ENCODE data around the gene GIGYF1. TPM values are rescaled to one million over a fixed set of nuclear protein-coding genes. Genes with fewer than 3 reads are reported as not detected.
A peak's percentile ranks its signal among the peaks of the same experiment; 100 is the strongest.
"Not testable (repeated sequence)": the region's sequence is repeated elsewhere in the genome, so short reads cannot be mapped to it uniquely, and the experiment has no call there.

The GIGYF1 gene
- total RNA-seq, 1 experiment from 2014 or later: 9.6 TPM

DNA sequence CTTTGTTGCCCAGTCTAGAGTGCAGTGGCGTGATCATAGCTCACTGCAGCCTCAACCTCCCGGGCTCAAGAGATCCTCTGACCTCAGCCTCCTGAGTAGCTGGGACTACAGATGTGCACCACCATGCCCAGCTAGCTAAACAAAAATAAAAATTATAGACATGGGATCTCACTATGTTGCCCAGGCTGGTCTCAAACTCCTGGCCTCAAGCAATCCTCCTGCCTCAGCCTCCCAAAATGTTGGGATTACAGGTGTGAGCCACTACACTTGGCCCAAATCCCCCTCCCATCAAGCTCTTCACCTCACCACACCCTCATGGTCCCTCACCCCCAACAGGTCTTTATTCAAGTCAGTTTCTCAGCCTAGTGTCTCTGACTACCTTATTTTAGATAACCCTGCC, 23.0 kb upstream of the GIGYF1 start:
- DNase-seq (ENCODE audit: low read depth); in situ Hi-C loops (cut with HindIII; ENCODE audit: low pct_unique_long_range_greater_than_20kb, low sequenced_read_pairs): not testable (repeated sequence)

DNA sequence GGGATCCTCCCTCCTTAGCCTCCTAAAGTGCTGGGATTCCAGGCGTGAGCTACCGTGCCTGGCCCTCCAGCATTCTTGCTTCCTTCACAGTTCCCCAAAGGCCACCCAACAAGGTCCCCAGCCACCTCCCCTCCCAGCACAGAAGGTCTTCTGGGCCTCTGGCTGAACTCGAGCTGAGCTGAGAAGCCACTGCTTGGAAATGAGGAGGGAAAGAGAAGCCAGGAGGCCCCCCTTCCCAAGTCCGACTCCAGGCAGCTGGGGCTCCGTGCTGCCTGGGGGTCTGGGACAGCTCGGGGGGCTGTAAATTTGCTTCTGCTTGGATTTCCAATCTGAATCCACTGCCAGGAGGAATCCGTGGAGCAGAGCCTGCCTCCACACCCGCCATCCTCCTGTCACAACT, 20.7 kb upstream of the GIGYF1 start:
- DNase-seq (ENCODE audit: low read depth): no peak
- in situ Hi-C loops (cut with HindIII; ENCODE audit: low pct_unique_long_range_greater_than_20kb, low sequenced_read_pairs): no loop called here

- DNase-seq (ENCODE audit: low read depth): no peak
- in situ Hi-C loops (cut with HindIII; ENCODE audit: low pct_unique_long_range_greater_than_20kb, low sequenced_read_pairs): no loop called here
These were observed 17.3 kb upstream of the GIGYF1 start for GRCh38 chr7:100711369-100711768.

DNA sequence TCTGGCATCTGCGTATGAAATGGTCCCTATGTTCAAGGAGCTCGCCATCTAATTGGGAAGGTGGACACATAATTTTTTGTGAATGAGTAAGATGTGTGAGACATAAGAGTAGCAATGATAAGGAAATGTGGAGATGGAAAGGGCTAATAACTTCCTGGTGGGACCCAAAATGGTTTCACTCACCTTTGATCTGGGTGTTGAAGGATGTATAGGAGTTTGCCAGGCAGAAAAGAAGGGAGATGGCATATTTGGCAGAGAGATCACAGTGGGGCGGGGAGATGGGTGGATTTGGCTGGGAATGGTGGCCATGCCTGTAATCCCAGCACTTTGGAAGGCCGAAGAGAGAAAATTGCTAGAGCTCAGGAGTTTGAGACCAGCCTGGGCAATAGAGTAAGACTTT, 16.4 kb upstream of the GIGYF1 start:
- in situ Hi-C loops (cut with HindIII; ENCODE audit: low pct_unique_long_range_greater_than_20kb, low sequenced_read_pairs): no loop called here
- no peak for DNase-seq (ENCODE audit: low read depth)

DNA sequence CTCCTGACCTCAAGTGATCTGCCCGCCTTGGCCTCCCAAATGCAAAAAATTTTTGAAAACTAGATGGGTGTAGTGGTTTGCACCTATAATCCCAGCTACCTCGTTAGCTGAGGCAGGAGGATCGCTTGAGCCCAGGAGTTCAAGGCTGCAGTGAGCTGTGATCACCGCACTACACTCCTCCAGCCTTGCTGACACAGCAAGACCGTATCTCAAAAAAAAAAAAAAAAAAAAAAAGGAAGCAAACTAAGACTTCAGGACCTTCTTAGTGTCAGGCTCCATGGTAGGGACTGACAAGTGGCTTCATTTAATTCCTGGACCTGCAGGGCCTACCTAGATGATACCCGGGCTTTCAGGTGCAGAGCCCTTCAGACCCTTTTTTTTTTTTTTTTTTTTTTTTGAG, 14.3 kb upstream of the GIGYF1 start:
- DNase-seq (ENCODE audit: low read depth): no peak
- in situ Hi-C loops (cut with HindIII; ENCODE audit: low pct_unique_long_range_greater_than_20kb, low sequenced_read_pairs): no loop called here

DNA sequence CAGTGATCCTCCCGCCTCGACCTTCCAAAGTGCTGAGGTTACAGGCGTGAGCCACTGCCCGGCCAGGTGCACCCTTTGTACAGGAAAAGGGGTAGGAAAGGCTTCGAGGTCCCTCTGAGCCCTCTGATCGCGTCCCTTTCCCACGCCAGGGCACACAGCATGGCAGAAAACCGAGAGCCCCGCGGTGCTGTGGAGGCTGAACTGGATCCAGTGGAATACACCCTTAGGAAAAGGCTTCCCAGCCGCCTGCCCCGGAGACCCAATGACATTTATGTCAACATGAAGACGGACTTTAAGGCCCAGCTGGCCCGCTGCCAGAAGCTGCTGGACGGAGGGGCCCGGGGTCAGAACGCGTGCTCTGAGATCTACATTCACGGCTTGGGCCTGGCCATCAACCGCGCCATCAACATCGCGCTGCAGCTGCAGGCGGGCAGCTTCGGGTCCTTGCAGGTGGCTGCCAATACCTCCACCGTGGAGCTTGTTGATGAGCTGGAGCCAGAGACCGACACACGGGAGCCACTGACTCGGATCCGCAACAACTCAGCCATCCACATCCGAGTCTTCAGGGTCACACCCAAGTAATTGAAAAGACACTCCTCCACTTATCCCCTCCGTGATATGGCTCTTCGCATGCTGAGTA, 12.7 kb upstream of the GIGYF1 start:
- no peak for DNase-seq (ENCODE audit: low read depth)
- in situ Hi-C loops (cut with HindIII; ENCODE audit: low pct_unique_long_range_greater_than_20kb, low sequenced_read_pairs): no loop called here

DNA sequence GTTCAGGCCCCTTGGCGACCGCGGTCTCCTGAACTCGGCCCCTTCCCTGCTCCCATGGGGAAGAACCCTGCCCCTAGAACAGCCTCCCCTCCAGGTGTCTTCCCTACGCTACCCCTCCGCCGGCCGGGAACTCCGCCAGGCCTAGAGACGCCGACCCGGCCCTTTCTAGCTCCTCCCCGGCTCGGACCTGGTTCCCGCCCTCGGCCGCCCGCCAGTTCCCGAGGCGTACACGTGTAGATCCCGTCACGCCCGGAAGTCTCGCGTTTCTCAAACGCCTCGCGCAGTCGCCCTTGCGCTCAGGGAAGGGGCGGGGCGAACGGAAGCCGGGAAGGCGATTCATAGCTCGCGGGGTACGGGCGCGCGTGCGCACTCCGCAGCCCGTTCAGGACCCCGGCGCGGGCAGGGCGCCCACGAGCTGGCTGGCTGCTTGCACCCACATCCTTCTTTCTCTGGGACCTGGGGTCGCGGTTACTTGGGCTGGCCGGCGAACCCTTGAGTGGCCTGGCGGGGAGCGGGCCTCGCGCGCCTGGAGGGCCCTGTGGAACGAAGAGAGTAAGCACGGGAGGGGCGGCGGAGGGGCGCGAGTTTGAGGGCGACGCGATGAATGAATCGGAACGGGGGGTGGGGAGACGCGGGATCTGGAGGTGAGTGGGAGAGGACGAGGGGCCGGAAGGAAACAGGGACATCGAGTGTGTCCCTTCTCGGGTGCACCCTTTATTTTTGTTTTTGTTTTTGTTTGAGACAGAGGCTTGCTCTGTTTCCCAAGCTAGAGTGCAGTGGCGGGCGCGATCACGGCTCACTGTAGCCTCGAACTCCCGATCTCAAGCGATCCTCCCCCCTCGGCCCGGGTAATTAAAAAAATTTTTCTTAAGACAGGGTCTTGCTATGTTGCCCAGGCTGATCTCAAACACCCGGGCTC, 12.0 kb upstream of the GIGYF1 start, which contains the start of gene POP7:
TSS of gene POP7 (plus strand) at position 369 of the 919 bp plus-strand sequence. CDS start 710 bp downstream, outside the sequence.
- peak; percentile 95 for DNase-seq (ENCODE audit: low read depth)
- in situ Hi-C loops (cut with HindIII; ENCODE audit: low pct_unique_long_range_greater_than_20kb, low sequenced_read_pairs): no loop called here

- in situ Hi-C loops (cut with HindIII; ENCODE audit: low pct_unique_long_range_greater_than_20kb, low sequenced_read_pairs): no loop called here
- DNase-seq (ENCODE audit: low read depth): no peak
These were observed 11.3 kb upstream of the GIGYF1 start for GRCh38 chr7:100705320-100705752.

DNA sequence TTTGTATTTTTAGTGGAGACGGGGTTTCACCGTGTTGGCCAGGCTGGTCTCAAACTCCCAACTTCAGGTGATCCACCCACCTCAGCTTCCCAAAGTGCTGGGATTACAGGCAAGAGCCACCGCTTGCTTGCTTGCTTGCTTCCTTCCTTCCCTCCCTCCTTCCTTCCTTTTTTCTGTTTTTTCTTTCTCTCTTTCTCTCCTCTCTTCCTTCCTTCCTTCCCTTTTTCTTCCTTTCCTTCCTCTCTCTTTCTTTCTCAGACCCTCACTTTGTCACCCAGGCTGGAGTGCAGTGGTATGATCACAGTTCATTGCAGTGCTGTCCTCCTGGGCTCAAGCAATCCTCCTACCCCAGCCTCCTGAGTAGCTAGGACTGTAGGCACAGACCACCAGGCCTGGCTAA, 7.0 kb upstream of the GIGYF1 start:
- DNase-seq (ENCODE audit: low read depth); in situ Hi-C loops (cut with HindIII; ENCODE audit: low pct_unique_long_range_greater_than_20kb, low sequenced_read_pairs): not testable (repeated sequence)

GRCh38 chr7:100699018-100699417, 5.0 kb upstream of the GIGYF1 start:
- in situ Hi-C loops (cut with HindIII; ENCODE audit: low pct_unique_long_range_greater_than_20kb, low sequenced_read_pairs): no loop called here
- no peak for DNase-seq (ENCODE audit: low read depth)

DNA sequence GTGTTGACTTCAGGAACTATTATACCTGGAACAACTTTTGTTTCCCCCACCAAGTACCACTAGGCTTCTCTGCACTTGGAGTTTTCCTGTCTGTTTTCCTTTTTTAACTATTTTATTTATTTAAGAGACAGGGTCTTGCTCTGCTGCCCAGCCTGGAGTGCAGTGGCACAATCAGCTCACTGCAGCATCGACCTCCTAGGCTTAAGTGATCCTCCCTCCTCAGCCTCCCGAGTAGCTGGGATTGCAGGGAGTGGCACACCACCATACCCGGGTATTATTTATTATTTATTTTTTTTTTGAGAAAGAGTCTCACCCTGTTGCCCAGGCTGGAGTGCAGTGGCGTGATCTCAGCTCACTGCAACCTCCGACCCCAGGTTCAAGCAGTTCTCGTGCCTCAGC, 2.1 kb upstream of the GIGYF1 start:
- in situ Hi-C loops (cut with HindIII; ENCODE audit: low pct_unique_long_range_greater_than_20kb, low sequenced_read_pairs): no loop called here
- DNase-seq (ENCODE audit: low read depth): no peak

DNA sequence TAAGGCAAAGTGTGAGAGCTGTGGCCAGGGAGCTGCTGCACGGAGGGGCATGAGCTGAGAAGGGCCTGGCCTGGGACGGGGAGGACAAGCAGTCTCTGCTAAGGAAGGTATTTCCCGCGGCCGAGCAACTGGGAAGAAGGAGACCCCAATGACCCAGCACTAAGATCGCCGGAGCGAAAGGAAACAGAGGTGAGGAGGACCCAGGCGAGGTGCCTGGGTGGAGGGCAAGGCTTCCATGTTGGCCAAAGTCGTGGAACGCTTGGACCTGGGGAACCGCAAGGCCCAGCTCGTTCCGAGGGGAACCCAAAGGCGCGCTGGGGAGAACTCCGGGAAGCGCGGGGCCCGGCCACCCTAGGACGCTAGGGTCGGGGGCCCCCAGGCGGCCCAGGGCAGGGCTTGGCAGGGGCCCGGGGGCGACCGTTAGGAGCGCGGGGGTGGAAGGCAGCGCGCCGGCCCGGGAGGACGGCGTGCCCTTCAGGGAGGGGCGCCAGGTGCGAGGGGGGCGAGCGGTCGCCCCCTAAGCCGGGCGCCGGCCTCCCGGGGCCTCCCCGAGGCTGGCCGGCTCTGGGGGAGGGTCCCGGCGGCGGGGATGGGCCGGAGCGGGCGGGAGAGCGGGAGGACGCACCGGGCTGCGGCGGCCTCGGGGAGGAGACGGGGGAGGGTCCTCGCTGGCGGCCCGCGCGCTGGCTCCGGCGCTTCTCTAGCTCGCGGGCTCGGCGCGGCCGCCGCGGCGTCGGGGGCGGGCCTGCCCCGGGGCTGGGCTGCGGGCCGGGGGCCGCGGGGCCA, 545 bp downstream of the GIGYF1 start:
- in situ Hi-C loops (cut with HindIII; ENCODE audit: low pct_unique_long_range_greater_than_20kb, low sequenced_read_pairs): no loop called here
- DNase-seq (ENCODE audit: low read depth): no peak

DNA sequence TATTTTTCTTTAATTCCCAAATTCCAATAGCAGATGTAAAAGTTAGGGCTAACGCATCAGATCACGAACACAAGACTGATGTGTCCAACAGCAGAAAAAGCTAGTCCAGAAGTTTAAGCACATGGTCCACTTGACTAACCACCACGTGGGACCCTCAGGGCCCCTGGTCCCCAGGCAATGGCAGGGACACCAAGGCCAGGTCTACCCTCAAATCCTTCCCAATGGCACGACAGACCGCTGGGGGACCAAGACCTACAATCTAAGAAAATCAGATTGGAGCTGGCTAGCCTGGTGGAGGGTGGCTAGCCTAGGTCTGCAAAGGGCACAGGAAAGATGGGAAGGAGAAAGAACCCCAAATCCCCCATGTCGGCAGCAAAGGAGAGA, 1.5 kb downstream of the GIGYF1 start:
- no peak for DNase-seq (ENCODE audit: low read depth)
- in situ Hi-C loops (cut with HindIII; ENCODE audit: low pct_unique_long_range_greater_than_20kb, low sequenced_read_pairs): no loop called here

- in situ Hi-C loops (cut with HindIII; ENCODE audit: low pct_unique_long_range_greater_than_20kb, low sequenced_read_pairs): no loop called here
- peak; percentile 57 for DNase-seq (ENCODE audit: low read depth)
These were observed 2.1 kb downstream of the GIGYF1 start for GRCh38 chr7:100691676-100692577.

DNA sequence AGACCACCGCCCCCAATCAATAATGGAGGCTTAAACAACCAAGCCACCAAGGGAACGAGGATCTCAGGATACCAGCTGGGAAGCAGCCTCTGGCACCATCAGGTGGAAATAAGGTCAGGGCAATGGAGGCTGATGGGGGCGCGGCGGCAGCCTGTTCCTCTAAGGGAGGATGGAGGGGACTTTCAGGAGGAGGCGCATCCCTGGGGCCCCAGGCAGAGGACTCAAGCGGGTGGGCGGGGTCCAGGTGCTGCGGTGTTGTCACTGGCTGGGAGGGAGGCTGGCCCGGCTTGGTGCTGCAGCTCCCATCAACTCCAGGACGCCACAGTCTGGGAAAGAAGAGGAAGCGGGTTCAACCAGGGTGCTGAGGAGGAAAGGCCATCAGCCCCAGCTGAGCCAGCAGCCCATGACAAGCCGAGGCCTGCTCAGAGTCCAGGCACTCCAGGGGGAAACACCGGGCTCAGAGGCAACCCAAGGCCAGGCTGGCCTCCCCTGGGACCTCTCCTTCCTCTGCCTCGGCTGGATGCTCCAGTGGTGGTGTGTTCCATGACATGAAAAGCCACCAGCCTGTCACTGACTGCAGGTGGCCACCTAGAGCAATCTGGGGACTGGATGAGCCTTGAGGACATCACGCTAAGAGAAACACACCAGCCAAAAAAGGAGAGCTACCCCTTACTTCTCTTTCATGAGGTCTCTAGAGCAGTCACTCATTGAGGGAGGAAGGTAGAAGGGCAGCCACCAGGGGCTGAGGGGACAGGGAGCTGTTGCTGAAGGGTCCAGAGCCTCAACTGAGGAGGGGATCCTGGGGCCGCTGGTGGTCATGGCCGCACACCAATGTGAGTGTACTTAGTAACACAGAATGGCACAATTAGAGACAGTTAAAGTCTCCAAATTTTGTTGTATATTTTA, 4.6 kb downstream of the GIGYF1 start:
- in situ Hi-C loops (cut with HindIII; ENCODE audit: low pct_unique_long_range_greater_than_20kb, low sequenced_read_pairs): no loop called here
- DNase-seq (ENCODE audit: low read depth): no peak

DNA sequence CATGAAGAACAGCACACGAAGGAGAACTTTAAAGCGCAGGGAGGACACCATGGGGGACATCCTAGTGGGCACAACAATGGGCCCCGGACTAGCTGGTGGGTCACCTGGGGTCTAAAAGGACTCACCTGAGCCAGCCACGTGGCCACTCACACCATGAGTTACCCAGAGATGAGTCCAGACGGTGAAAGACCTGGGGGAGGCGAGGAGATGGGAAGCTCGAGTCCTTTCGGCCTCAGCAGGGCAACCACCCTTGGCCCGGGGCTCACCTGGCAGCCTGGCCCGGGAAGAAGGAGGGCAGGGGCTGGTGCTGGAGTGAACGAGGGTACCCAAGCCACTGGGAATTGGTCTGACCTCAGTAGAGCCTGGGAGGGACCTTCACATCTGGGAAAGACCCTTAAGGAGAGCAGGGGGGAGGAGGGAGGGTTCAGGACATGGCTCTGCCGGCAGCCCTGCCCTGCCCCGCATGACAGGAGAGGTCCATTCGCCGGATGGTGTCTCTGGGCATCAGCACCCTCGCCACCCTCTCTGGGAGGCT, 5.7 kb downstream of the GIGYF1 start:
- in situ Hi-C loops (cut with HindIII; ENCODE audit: low pct_unique_long_range_greater_than_20kb, low sequenced_read_pairs): no loop called here
- no peak for DNase-seq (ENCODE audit: low read depth)
